DOHH2 (cell line): Measurements from ENCODE around the gene MYO1H.

ENCODE experiments used
- H3F3A ChIP-seq: fragments of 200-600 bp; sonication (generic), shearing (Covaris generic); 2 replicates; pipeline ENCODE4 v1.6.0; 2016; ENCODE audit warnings: antibody characterized with exemption, mild to moderate bottlenecking; ENCODE audit not compliant: control insufficient read depth, insufficient read depth
- H3K27ac ChIP-seq: fragments of 200-600 bp; sonication (generic); 2 replicates; pipeline ENCODE4 v1.5.1; 2014; ENCODE audit warnings: low read depth, mild to moderate bottlenecking, low read length, moderate library complexity
- H3K27me3 ChIP-seq: fragments of 200-600 bp; sonication (generic); 2 replicates; pipeline ENCODE4 v1.6.1; 2014; ENCODE audit warnings: mild to moderate bottlenecking, low read length, mixed read lengths; ENCODE audit not compliant: control insufficient read depth
- H3K36me3 ChIP-seq: fragments of 200-600 bp; sonication (generic); 2 replicates; pipeline ENCODE4 v1.6.1; 2014; ENCODE audit warnings: mild to moderate bottlenecking, low read length, moderate library complexity, mixed read lengths; ENCODE audit not compliant: control insufficient read depth
- H3K4me1 ChIP-seq: fragments of 200-600 bp; sonication (generic); 2 replicates; pipeline ENCODE4 v1.6.1; 2014; ENCODE audit warnings: mild to moderate bottlenecking, low read length, mixed read lengths; ENCODE audit not compliant: control insufficient read depth
- H3K4me2 ChIP-seq: fragments of 200-600 bp; sonication (generic); 2 replicates; pipeline ENCODE4 v1.6.0; 2014; ENCODE audit warnings: mild to moderate bottlenecking, low read length, moderate library complexity
- H3K4me3 ChIP-seq: fragments of 200-600 bp; sonication (generic); 2 replicates; pipeline ENCODE4 v1.5.1; 2014; ENCODE audit warnings: mild to moderate bottlenecking, low read length, mixed read lengths
- H3K79me2 ChIP-seq: fragments of 200-600 bp; sonication (generic); 2 replicates; pipeline ENCODE4 v1.6.1; 2014; ENCODE audit warnings: mild to moderate bottlenecking, low read length, mixed read lengths; ENCODE audit not compliant: control insufficient read depth
- H3K9me2 ChIP-seq: fragments of 200-600 bp; sonication (generic); replicated peaks from 2 replicates; pipeline ENCODE4 v1.6.1; 2014; ENCODE audit warnings: mild to moderate bottlenecking, low read length, mixed read lengths; ENCODE audit not compliant: control insufficient read depth
- H3K9me3 ChIP-seq: fragments of 200-600 bp; sonication (generic); 2 replicates; pipeline ENCODE4 v1.6.1; 2014; ENCODE audit warnings: antibody characterized with exemption, low read length, mixed read lengths; ENCODE audit not compliant: control insufficient read depth, insufficient read depth
- H4K20me1 ChIP-seq: fragments of 200-600 bp; sonication (generic); 2 replicates; pipeline ENCODE4 v1.6.0; 2014; ENCODE audit warnings: low read depth, mild to moderate bottlenecking, antibody characterized with exemption, low read length, moderate library complexity; ENCODE audit not compliant: control insufficient read depth, insufficient read depth
- EZH2phosphoT487 ChIP-seq: fragments of 200-600 bp; sonication (generic); IDR thresholded peaks from 2 replicates; pipeline ENCODE4 v1.6.1; 2017; ENCODE audit warnings: borderline replicate concordance, mild to moderate bottlenecking, antibody characterized with exemption, low read length, moderate library complexity, mixed read lengths
- TF ChIP-seq, protein P1 (sequence below): fragments of 200-600 bp; sonication (generic); IDR thresholded peaks from one replicate; pipeline ENCODE4 v1.5.1; 2014; ENCODE audit warnings: antibody characterized with exemption, mild to moderate bottlenecking, low read depth, low read length; ENCODE audit not compliant: poor library complexity, severe bottlenecking

MYO1H gene

GRCh38 chr12:109418848-109419480 is 71.3 kb downstream of the MYO1H start:
- H3K4me1 ChIP-seq, result no peaks in the 10 kb centered on the region
- H3K9me2 ChIP-seq, result no peaks in the 10 kb centered on the region
- no peaks in the 10 kb centered on the region for H4K20me1 ChIP-seq
- no peak overlapping the region for H3K4me2 ChIP-seq
- no peak overlapping the region for H3K27ac ChIP-seq
- H3K36me3 ChIP-seq, result no peaks in the 10 kb centered on the region
- no peak overlapping the region for H3K4me3 ChIP-seq
- no peaks in the 10 kb centered on the region for H3K9me3 ChIP-seq
- TF ChIP-seq, protein P1, sequence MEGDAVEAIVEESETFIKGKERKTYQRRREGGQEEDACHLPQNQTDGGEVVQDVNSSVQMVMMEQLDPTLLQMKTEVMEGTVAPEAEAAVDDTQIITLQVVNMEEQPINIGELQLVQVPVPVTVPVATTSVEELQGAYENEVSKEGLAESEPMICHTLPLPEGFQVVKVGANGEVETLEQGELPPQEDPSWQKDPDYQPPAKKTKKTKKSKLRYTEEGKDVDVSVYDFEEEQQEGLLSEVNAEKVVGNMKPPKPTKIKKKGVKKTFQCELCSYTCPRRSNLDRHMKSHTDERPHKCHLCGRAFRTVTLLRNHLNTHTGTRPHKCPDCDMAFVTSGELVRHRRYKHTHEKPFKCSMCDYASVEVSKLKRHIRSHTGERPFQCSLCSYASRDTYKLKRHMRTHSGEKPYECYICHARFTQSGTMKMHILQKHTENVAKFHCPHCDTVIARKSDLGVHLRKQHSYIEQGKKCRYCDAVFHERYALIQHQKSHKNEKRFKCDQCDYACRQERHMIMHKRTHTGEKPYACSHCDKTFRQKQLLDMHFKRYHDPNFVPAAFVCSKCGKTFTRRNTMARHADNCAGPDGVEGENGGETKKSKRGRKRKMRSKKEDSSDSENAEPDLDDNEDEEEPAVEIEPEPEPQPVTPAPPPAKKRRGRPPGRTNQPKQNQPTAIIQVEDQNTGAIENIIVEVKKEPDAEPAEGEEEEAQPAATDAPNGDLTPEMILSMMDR, result no peak
- no peak for TF ChIP-seq EZH2phosphoT487
- H3K27me3 ChIP-seq, result no peaks in the 10 kb centered on the region
- no peaks in the 10 kb centered on the region for H3F3A ChIP-seq
- H3K79me2 ChIP-seq, result no peaks in the 10 kb centered on the region

DNA sequence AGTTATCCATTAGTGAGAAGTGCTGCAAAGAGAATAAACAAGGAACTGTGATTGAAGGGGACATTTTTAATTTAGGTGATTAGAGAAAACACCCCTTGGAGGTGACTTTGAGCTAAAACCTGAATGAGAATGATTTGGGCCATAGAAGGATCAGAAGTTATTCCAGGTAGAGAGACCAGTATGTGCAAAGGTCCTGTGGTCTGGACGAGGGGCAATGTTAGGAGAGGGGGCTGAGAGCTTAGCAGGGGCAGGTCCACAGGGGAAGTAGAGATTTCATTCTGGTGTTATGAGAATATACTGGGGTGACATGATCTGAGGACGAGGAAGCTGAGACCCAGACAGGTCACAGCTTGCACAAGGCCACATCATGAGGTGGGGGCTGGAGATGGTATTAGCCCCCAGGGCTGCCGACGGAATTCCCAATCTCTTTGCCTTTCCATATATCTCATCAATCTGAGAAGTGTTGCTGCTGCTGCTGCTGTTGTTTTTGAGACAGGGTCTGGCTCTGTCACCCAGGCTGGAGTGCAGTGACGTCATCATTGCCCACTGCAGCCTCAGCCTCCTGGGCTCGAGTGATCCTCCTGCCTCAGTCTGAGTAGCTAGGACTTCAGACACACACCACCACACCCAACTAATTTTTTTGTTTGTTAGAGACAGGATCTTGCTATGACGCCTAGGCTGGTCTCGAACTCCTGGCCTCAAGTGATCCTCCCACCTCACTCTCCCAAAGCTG is 73.8 kb downstream of the MYO1H start:
- H3F3A ChIP-seq, result no peaks in the 10 kb centered on the region
- H3K9me3 ChIP-seq, result no peaks in the 10 kb centered on the region
- H3K4me3 ChIP-seq, result no peak overlapping the region
- no peaks in the 10 kb centered on the region for H4K20me1 ChIP-seq
- H3K27me3 ChIP-seq, result peaks cover 4% of the 10 kb centered on the region
- no peaks in the 10 kb centered on the region for H3K9me2 ChIP-seq
- H3K36me3 ChIP-seq, result no peaks in the 10 kb centered on the region
- TF ChIP-seq, protein P1, result no peak
- TF ChIP-seq EZH2phosphoT487, result no peak
- H3K4me1 ChIP-seq, result no peaks in the 10 kb centered on the region
- H3K4me2 ChIP-seq, result no peak overlapping the region
- no peak overlapping the region for H3K27ac ChIP-seq
- H3K79me2 ChIP-seq, result no peaks in the 10 kb centered on the region

- Histone ChIP-seq H3K27me3 (peaks cover 4% of the 10 kb centered on the region), H3K36me3 (no peaks in the 10 kb centered on the region), H3K9me3 (no peaks in the 10 kb centered on the region), H3K79me2 (no peaks in the 10 kb centered on the region), H3K4me1 (no peaks in the 10 kb centered on the region), H4K20me1 (no peaks in the 10 kb centered on the region), H3K27ac (no peak overlapping the region), H3F3A (no peaks in the 10 kb centered on the region), H3K4me3 (no peak overlapping the region), H3K4me2 (no peak overlapping the region), H3K9me2 (no peaks in the 10 kb centered on the region)
- TF ChIP-seq EZH2phosphoT487, result no peak
- TF ChIP-seq, protein P1, result no peak
These were observed 74.6 kb downstream of the MYO1H start for GRCh38 chr12:109422251-109422650.
